Activated B cell treated with CpG ODN at 0.5 μM for 24 hours (primary cell): ENCODE results near the gene EXTL2. TPM values are rescaled to one million over a fixed set of nuclear protein-coding genes. Genes with fewer than 3 reads are reported as not detected.

Experiments
- ATAC-seq: fragments of 200-7000 bp; cut with Tn5 transposase; one replicate; pipeline ENCODE4 v1.10.0; 2021; ENCODE audit warnings: low read depth, mild to moderate bottlenecking, moderate library complexity
- CTCF ChIA-PET: fragments of 350-600 bp; sonication (Branson Sonifier 250); formaldehyde crosslinking; loops from one replicate; lab custom pipeline; 2021; ENCODE audit warnings: antibody characterized with exemption; lab: Charles Lee
- POLR2A ChIA-PET: fragments of 350-600 bp; sonication (Branson Sonifier 250); formaldehyde crosslinking; loops from one replicate; lab custom pipeline; 2021; ENCODE audit warnings: antibody characterized with exemption; lab: Charles Lee
- DNase-seq: peaks from one replicate; pipeline ENCODE4 v3.0.0; 2022
- H3K27ac Mint-ChIP-seq: one replicate; pipeline ENCODE4 v1.8.0; 2020; ENCODE audit warnings: mixed read lengths
- H3K27me3 Mint-ChIP-seq: one replicate; pipeline ENCODE4 v1.8.0; 2021; ENCODE audit warnings: mixed read lengths
- H3K36me3 Mint-ChIP-seq: one replicate; pipeline ENCODE4 v1.8.0; 2021; ENCODE audit warnings: low read depth, mixed read lengths
- H3K4me1 Mint-ChIP-seq: one replicate; pipeline ENCODE4 v1.8.0; 2021; ENCODE audit warnings: mixed read lengths
- H3K4me3 Mint-ChIP-seq: one replicate; pipeline ENCODE4 v1.8.0; 2020; ENCODE audit warnings: mild to moderate bottlenecking, mixed read lengths
- H3K9me3 Mint-ChIP-seq: one replicate; pipeline ENCODE4 v1.8.0; 2020; ENCODE audit warnings: mixed read lengths
- intact Hi-C: fragments of 100-400 bp; cut with micrococcal nuclease; formaldehyde crosslinking; loops from one replicate; pipeline ENCODE4 v1.15.1; 2024
- total RNA-seq: library from RNA; stranded (reverse); gene quantifications from 2 replicates; pipeline ENCODE4 v1.2.3, GENCODE V29; 2022
- TF ChIP-seq, protein P1 (sequence below): fragments of 200-600 bp; IDR thresholded peaks from one replicate; pipeline ENCODE4 v1.8.0; 2022; ENCODE audit warnings: antibody characterized with exemption, mild to moderate bottlenecking

EXTL2 gene, protein sequence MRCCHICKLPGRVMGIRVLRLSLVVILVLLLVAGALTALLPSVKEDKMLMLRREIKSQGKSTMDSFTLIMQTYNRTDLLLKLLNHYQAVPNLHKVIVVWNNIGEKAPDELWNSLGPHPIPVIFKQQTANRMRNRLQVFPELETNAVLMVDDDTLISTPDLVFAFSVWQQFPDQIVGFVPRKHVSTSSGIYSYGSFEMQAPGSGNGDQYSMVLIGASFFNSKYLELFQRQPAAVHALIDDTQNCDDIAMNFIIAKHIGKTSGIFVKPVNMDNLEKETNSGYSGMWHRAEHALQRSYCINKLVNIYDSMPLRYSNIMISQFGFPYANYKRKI
- total RNA-seq: 3.7 and 4.8 TPM in 2 replicates

DNA sequence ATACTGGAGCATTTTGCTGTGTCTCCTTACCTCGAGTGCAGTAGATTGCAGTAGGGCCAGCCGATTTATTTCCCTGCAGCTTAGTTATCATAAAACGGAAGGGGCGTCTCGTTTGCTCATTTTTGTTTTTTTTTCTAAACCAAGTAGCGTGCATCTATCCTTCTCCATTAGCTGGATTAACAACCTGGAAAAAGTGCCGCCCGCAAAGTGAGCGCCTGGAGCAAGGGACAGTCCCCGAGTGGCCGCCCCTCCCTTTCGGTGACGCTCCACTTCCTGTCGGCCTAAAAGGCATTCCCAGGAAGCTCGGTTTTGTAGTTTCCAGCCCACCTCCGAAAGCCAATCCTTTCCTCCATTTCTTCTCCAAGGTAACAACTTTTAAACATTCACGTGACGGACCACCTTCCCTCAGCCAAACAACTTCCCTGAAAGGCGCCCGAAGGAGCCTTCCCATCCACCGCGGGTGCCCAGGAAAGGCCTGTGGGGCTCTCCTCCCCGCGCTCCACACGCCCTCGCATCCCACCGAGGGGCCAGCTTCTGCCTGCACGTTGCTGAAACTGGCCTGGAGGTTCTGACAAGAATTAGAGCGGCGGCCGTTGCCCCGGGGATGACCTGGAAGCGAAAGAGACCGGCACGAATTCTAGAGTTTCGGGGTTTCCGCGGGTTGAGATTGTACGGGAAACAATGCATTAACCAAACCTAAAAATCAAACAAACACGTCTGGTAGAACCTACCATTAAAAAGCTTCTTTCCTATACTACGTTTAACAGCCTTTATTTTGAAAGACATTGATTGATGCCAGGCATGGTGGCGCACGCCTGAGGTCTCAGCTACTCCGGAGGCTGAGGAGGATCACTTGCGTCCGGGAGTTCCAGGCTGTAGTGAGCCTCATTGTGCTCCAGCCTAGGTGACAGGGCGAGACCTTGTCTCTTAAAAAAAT lies at the start of gene EXTL2:
TSS of gene EXTL2 (minus strand) at position 240 of the 937 bp plus-strand sequence. CDS start 6,085 bp downstream, outside the sequence.
- peak within 1 kb of the TSS; percentile 98 for H3K4me3 Mint-ChIP-seq
- DNase-seq (peak; percentile 46), ATAC-seq (peak; percentile 20)
- intact Hi-C loops: loop anchor here (1.0 to 5.0 kb wide), 3 partner anchors 512 to 857 kb away; partner anchors contain the start of gene DBT
- POLR2A ChIA-PET: interaction anchor here (0.6 to 2.9 kb wide), 17 partner anchors 8 to 1088 kb away, joined by 3 to 18 read pairs (median 5); partner anchors contain the start of genes AGL, CDC14A, RTCA and S1PR1
- H3K4me1 Mint-ChIP-seq: peaks cover 29% of the 10 kb centered on the region
- peaks cover 8% of the 10 kb centered on the region for H3K9me3 Mint-ChIP-seq
- H3K27me3 Mint-ChIP-seq: no peaks in the 10 kb centered on the region
- H3K27ac Mint-ChIP-seq: peak within 1 kb of the TSS; percentile 95
- CTCF ChIA-PET: interaction anchor here (0.6 to 2.6 kb wide), 4 partner anchors 14 to 463 kb away, joined by 3 to 10 read pairs (median 4); no protein-coding TSS in a partner anchor
- peaks cover 43% of the 10 kb centered on the region for H3K36me3 Mint-ChIP-seq
- TF ChIP-seq, protein P1, sequence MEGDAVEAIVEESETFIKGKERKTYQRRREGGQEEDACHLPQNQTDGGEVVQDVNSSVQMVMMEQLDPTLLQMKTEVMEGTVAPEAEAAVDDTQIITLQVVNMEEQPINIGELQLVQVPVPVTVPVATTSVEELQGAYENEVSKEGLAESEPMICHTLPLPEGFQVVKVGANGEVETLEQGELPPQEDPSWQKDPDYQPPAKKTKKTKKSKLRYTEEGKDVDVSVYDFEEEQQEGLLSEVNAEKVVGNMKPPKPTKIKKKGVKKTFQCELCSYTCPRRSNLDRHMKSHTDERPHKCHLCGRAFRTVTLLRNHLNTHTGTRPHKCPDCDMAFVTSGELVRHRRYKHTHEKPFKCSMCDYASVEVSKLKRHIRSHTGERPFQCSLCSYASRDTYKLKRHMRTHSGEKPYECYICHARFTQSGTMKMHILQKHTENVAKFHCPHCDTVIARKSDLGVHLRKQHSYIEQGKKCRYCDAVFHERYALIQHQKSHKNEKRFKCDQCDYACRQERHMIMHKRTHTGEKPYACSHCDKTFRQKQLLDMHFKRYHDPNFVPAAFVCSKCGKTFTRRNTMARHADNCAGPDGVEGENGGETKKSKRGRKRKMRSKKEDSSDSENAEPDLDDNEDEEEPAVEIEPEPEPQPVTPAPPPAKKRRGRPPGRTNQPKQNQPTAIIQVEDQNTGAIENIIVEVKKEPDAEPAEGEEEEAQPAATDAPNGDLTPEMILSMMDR: no peak

DNA sequence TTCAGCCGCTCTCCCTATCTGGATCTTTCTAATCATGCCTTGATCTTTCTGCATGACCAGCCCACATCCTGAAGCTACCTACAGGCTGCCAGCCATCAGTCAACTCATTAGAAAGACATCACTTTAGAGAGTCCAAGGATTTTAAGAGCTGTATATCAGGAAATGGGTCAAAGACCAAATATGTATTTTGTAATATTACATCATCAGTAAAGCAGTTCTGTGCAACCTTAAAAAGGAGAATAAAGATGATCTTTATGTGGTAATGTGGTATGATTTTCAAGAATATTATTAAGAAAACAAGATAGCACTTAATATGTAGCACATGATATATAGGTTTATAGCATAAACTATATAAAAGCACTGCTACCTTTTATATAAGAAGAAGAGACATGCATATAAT lies 48.9 kb upstream of the EXTL2 start:
- Mint-ChIP-seq H3K9me3 (peaks cover 14% of the 10 kb centered on the region), H3K36me3 (peaks cover 71% of the 10 kb centered on the region), H3K4me1 (peaks cover 53% of the 10 kb centered on the region), H3K4me3 (no peak overlapping the region), H3K27me3 (no peaks in the 10 kb centered on the region), H3K27ac (no peak overlapping the region)
- intact Hi-C loops: no loop called here
- TF ChIP-seq, protein P1: no peak
- ChIA-PET CTCF (no interaction called here), POLR2A (no interaction called here)
- ATAC-seq (no peak), DNase-seq (no peak)

DNA sequence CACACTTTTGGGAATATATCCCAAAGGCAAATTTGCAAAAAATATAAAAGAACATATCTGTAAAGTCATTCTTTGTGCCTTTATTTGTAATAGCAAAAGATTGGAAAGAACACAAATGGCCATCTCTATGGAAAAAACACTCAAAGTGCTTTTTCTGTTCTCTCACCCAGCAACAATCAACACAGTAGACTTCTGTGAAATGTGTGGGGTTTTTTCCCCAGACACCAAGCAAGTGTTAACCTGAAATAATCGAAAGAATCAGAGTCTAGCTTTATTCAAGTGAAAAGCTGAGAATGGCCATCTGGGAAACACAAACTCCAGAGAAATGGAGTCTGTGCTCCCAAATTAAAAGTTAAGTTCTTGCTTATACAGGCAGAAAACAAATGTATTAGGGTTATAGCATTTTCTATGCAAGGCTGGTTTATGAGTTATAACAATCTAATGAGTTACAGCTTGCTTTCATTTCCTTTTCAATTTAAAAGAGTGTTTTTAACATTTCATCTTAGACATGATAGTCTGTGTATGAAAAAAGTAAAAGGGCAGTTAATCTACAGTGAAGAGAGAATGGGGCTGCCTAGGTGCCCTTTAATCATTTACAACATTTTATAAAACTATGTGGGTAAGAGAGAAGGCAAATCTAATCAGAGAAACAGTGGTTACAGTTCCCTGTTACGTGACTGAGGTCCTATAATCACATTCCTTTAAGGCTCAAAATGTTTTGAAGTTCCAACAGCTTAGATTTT lies 47.8 kb upstream of the EXTL2 start:
- DNase-seq (no peak), ATAC-seq (no peak)
- Mint-ChIP-seq H3K36me3 (peaks cover 72% of the 10 kb centered on the region), H3K27ac (peak overlapping the region; percentile 68), H3K27me3 (no peaks in the 10 kb centered on the region), H3K4me1 (peaks cover 44% of the 10 kb centered on the region), H3K4me3 (no peak overlapping the region), H3K9me3 (peaks cover 12% of the 10 kb centered on the region)
- intact Hi-C loops: no loop called here
- TF ChIP-seq, protein P1: no peak
- ChIA-PET CTCF (interaction anchor here (1.2 kb wide), 1 partner anchor 296 kb away, joined by 3 read pairs; no protein-coding TSS in a partner anchor), POLR2A (no interaction called here)

DNA sequence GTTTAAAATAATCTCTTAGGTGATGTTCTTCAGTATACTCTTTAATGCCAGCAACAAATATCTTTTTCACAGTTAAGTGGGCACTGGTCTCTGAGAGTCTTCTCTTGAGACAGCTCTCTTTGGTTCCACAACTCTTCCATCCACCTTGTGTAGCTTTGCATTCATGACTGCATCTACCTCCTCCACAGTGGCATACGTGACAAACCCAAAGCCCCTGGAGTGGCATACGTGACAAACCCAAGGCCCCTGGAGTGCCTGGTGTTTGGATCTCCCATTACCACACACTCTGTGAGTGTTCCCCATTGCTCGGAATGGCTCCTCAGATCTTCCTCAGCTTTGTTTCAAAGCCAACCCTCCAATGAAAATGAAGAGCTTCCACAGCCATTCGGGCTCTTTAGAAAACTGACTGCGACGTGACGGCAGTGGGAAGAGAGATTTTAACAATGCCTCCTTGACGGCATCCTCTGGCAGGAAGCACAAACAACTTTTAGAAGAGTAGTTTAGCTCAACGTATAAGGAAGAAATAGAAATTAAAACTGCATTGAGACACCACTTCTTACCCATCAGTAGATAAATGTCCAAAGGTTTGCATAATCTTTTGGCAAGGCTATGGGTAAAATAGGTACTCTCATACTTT lies 47.1 kb upstream of the EXTL2 start:
- Mint-ChIP-seq H3K4me1 (peaks cover 38% of the 10 kb centered on the region), H3K9me3 (peaks cover 5% of the 10 kb centered on the region), H3K27ac (no peak overlapping the region), H3K27me3 (no peaks in the 10 kb centered on the region), H3K36me3 (peaks cover 68% of the 10 kb centered on the region), H3K4me3 (no peak overlapping the region)
- TF ChIP-seq, protein P1: no peak
- DNase-seq (no peak), ATAC-seq (no peak)
- intact Hi-C loops: loop anchor here (2.0 kb wide), 1 partner anchor 15 kb away; no protein-coding TSS in a partner anchor
- POLR2A ChIA-PET: no interaction called here
- CTCF ChIA-PET: interaction anchor here (1.2 kb wide), 1 partner anchor 297 kb away, joined by 3 read pairs; no protein-coding TSS in a partner anchor
